Endodermal cell (in vitro differentiated cells): Measurements from ENCODE around the gene CACNA1I. TPM values are rescaled to one million over a fixed set of nuclear protein-coding genes. Genes with fewer than 3 reads are reported as not detected.

Experiments
- DNase-seq: peaks from one replicate; pipeline ENCODE4 v3.0.0-alpha.2; 2017
- H3K27ac ChIP-seq: 2 replicates; pipeline ENCODE4 v1.5.1; 2013; ENCODE audit warnings: mild to moderate bottlenecking, low read depth, low read length, moderate library complexity
- H3K27me3 ChIP-seq: 2 replicates; pipeline ENCODE4 v1.6.1; 2013; ENCODE audit warnings: mild to moderate bottlenecking, low read length, moderate library complexity; ENCODE audit not compliant: insufficient read depth, control insufficient read depth, poor library complexity, severe bottlenecking
- H3K36me3 ChIP-seq: 2 replicates; pipeline ENCODE4 v1.7.0; 2013; ENCODE audit warnings: mild to moderate bottlenecking, low read length, moderate library complexity; ENCODE audit not compliant: control insufficient read depth, insufficient read depth
- H3K4me1 ChIP-seq: one replicate; pipeline ENCODE4 v1.7.0; 2013; ENCODE audit warnings: low read length; ENCODE audit not compliant: control insufficient read depth, insufficient read depth
- H3K4me3 ChIP-seq: 2 replicates; pipeline ENCODE4 v1.5.1; 2013; ENCODE audit warnings: mild to moderate bottlenecking, low read length, moderate library complexity
- H3K9ac ChIP-seq: 2 replicates; pipeline ENCODE4 v1.6.1; 2013; ENCODE audit warnings: mild to moderate bottlenecking, low read length, moderate library complexity; ENCODE audit not compliant: poor library complexity, severe bottlenecking; ENCODE audit errors: extremely low read depth
- H3K9me3 ChIP-seq: 2 replicates; pipeline ENCODE4 v1.6.1; 2013; ENCODE audit warnings: mild to moderate bottlenecking, low read length, moderate library complexity; ENCODE audit not compliant: control insufficient read depth
- H3K27ac Mint-ChIP-seq: 2 replicates; pipeline ENCODE4 v1.8.0; 2020; ENCODE audit warnings: mixed read lengths
- H3K27me3 Mint-ChIP-seq: 2 replicates; pipeline ENCODE4 v1.8.0; 2021; ENCODE audit warnings: mild to moderate bottlenecking, mixed read lengths; ENCODE audit not compliant: insufficient read depth
- H3K36me3 Mint-ChIP-seq: 2 replicates; pipeline ENCODE4 v1.8.0; 2020; ENCODE audit warnings: low read depth, mixed read lengths
- H3K4me1 Mint-ChIP-seq: 2 replicates; pipeline ENCODE4 v1.8.0; 2020; ENCODE audit warnings: mixed read lengths
- H3K4me3 Mint-ChIP-seq: 2 replicates; pipeline ENCODE4 v1.8.0; 2020; ENCODE audit warnings: mild to moderate bottlenecking, moderate library complexity, mixed read lengths
- H3K9me3 Mint-ChIP-seq: 2 replicates; pipeline ENCODE4 v1.8.0; 2020; ENCODE audit warnings: mild to moderate bottlenecking, mixed read lengths
- WGBS, 2 experiments: methylation state at CpG; one replicate each; pipeline versions ENCODE4 v1.1.5 to v1.1.7; 2013; ENCODE audit warnings: missing lambda C conversion rate in 2 of 2, mixed read lengths in 1 of 2; ENCODE audit not compliant: insufficient coverage in 1 of 2, insufficient read length in 1 of 2; 5-methylcytosine and 5-hydroxymethylcytosine counted together
- total RNA-seq, 2 donors: library from RNA; stranded (reverse); fragmentation: NEBNext Ultra II Directional in 1 of 2; extraction: Animal tissue kit (Norgen Biotek cat#: 25700) in 1 of 2; gene quantifications; 2 replicates in 1 of 2; 3 replicates in 1 of 2; pipeline ENCODE4 v1.2.1, GENCODE V29; 2021
- TF ChIP-seq, protein P1 (sequence below): fragments of 200-600 bp; sonication (generic); conservative IDR thresholded peaks from 2 replicates; pipeline ENCODE4 v1.5.0; 2021; ENCODE audit warnings: antibody characterized with exemption, mild to moderate bottlenecking

The CACNA1I gene
- total RNA-seq, 2 donors from 2014 or later = 1.2 to 2.2 TPM

DNA sequence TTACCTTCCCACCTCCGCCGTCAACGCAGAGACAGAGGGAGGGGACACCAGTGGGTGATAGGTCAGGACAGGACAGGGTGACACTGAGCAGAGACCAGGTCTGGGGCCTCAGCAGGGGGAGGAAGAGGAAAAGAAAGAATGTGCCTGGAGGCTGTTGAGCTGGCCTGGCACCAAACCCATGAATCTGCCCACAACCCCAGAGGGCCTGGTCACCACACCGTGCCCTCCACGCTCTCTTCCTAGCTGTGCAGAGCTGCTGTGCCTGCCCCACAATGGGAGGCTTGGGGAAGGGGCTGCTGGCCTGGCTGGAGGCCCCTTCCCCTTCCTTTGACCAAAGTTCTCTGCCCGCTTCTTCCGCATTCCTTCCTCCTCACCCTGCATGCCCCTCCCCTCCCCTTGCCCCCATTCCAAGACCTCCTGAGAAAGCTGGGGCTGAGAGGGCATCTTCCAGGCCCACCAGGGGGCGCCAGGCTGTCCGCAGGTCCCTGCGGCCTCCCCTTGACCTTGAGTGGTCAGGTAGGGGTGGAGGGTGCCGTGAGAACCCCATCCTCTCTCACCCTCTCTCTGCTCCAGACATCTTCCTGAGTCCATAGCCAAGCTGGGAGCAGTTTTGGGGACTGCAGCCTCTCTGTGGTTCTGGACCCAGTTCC, 11.0 kb upstream of the CACNA1I start:
- Mint-ChIP-seq H3K36me3 (no peaks in the 10 kb centered on the region), H3K27me3 (peaks cover 50% of the 10 kb centered on the region), H3K27ac (no peak overlapping the region), H3K4me1 (peaks cover 13% of the 10 kb centered on the region), H3K4me3 (peak overlapping the region; percentile 53), H3K9me3 (no peaks in the 10 kb centered on the region)
- H3K36me3 ChIP-seq = no peaks in the 10 kb centered on the region
- 40 to 78% methylated on average over 2 to 11 of the region's 11 CpGs for WGBS, 2 experiments
- DNase-seq = peak; percentile 90
- no peaks in the 10 kb centered on the region for H3K9me3 ChIP-seq
- no peak overlapping the region for H3K9ac ChIP-seq
- TF ChIP-seq, protein P1, sequence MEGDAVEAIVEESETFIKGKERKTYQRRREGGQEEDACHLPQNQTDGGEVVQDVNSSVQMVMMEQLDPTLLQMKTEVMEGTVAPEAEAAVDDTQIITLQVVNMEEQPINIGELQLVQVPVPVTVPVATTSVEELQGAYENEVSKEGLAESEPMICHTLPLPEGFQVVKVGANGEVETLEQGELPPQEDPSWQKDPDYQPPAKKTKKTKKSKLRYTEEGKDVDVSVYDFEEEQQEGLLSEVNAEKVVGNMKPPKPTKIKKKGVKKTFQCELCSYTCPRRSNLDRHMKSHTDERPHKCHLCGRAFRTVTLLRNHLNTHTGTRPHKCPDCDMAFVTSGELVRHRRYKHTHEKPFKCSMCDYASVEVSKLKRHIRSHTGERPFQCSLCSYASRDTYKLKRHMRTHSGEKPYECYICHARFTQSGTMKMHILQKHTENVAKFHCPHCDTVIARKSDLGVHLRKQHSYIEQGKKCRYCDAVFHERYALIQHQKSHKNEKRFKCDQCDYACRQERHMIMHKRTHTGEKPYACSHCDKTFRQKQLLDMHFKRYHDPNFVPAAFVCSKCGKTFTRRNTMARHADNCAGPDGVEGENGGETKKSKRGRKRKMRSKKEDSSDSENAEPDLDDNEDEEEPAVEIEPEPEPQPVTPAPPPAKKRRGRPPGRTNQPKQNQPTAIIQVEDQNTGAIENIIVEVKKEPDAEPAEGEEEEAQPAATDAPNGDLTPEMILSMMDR = peak; percentile 90
- H3K27me3 ChIP-seq = peaks cover 51% of the 10 kb centered on the region
- no peak overlapping the region for H3K4me3 ChIP-seq
- H3K27ac ChIP-seq = no peak overlapping the region
- peaks cover 3% of the 10 kb centered on the region for H3K4me1 ChIP-seq

DNA sequence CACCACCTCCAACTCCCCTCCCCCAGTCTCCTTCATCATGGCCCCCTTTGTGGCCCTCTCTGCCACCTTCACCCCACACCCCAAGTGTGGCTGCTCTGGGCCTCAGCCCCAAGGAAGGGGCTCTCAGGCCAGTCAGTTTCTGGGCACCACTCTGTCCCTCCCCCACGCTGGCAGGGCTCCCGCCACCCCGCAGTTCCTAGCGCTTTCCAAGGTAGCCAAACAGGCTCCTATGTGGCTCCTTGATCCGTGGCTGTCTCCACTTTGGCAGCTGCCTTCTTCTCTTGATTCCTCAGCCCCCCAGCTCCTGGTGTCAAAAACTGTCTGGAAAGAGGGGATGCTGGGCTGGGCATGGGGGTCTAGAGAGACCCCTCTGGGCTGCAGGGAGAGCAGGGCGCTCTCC, 10.4 kb upstream of the CACNA1I start:
- TF ChIP-seq, protein P1 = no peak
- no peak overlapping the region for H3K4me3 ChIP-seq
- H3K27ac Mint-ChIP-seq = no peak overlapping the region
- no peaks in the 10 kb centered on the region for H3K36me3 Mint-ChIP-seq
- no peaks in the 10 kb centered on the region for H3K36me3 ChIP-seq
- H3K9ac ChIP-seq = no peak overlapping the region
- no peak for DNase-seq
- 75% methylated on average over 6 of the region's 6 CpGs; no CpG with 5 or more reads in 1 of the 2 experiments for WGBS, 2 experiments
- no peak overlapping the region for H3K4me3 Mint-ChIP-seq
- peaks cover 13% of the 10 kb centered on the region for H3K4me1 Mint-ChIP-seq
- peaks cover 51% of the 10 kb centered on the region for H3K27me3 ChIP-seq
- H3K9me3 Mint-ChIP-seq = no peaks in the 10 kb centered on the region
- peaks cover 3% of the 10 kb centered on the region for H3K4me1 ChIP-seq
- peaks cover 49% of the 10 kb centered on the region for H3K27me3 Mint-ChIP-seq
- no peaks in the 10 kb centered on the region for H3K9me3 ChIP-seq
- no peak overlapping the region for H3K27ac ChIP-seq

DNA sequence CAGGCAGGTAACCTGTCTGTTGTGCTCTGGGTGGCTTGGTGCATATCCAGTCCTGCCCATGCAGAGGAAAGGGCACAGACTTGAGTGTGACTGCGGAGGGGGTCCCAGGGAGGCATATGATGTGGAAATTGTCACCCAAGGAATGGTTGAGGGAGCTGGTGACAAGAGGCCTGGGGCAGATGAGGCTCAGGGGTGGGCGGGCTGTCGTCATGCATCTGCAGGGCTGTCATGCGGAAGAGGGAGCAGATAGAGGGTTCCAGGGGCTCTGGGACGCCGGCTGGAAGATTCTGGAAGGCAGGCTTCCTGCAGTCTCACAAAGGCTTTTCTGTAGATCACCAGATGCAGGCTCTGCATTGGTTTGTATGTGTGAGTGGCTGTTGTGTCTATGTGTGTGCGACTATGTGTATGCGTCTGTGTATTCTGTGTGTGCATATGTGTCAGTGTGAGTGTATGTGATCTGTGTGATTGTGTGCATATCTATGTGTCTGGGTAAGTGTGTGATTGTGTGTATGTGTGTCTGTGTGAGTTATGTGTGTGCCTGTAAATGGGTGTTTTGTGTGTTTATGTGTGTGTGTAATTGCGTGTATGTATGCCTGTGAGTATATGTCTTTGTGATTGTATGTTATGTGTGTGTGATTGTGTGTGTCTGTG, 7.6 kb upstream of the CACNA1I start:
- no peak overlapping the region for H3K4me3 ChIP-seq
- H3K27ac ChIP-seq = no peak overlapping the region
- H3K27me3 ChIP-seq = peaks cover 38% of the 10 kb centered on the region
- Mint-ChIP-seq H3K36me3 (no peaks in the 10 kb centered on the region), H3K9me3 (no peaks in the 10 kb centered on the region), H3K27ac (no peak overlapping the region), H3K27me3 (peaks cover 32% of the 10 kb centered on the region), H3K4me1 (peaks cover 6% of the 10 kb centered on the region), H3K4me3 (no peak overlapping the region)
- TF ChIP-seq, protein P1 = no peak
- H3K9me3 ChIP-seq = no peaks in the 10 kb centered on the region
- no peak for DNase-seq
- peaks cover 3% of the 10 kb centered on the region for H3K4me1 ChIP-seq
- 82 to 84% methylated on average over 6 to 9 of the region's 9 CpGs for WGBS, 2 experiments
- H3K9ac ChIP-seq = no peak overlapping the region
- H3K36me3 ChIP-seq = no peaks in the 10 kb centered on the region
